ENCODE results near the gene PDLIM1.
"Not testable (repeated sequence)": the region's sequence is repeated elsewhere in the genome, so short reads cannot be mapped to it uniquely, and the experiment has no call there.

The PDLIM1 gene

GRCh38 chr10:95242581-95243317, 48.1 kb downstream of the PDLIM1 start:
- no peak for DNase-seq (ENCODE audit: low read depth in 2 of 2)

- no peak for DNase-seq (ENCODE audit: low read depth in 2 of 2)
These were observed 49.3 kb downstream of the PDLIM1 start for GRCh38 chr10:95241533-95241932.

- no peak for DNase-seq (ENCODE audit: low read depth in 2 of 2)
These were observed 50.0 kb downstream of the PDLIM1 start for GRCh38 chr10:95240811-95241210.

GRCh38 chr10:95240096-95240495, 50.7 kb downstream of the PDLIM1 start:
- DNase-seq (ENCODE audit: low read depth in 2 of 2): not testable (repeated sequence)

GRCh38 chr10:95237376-95238170, 53.2 kb downstream of the PDLIM1 start:
- DNase-seq (ENCODE audit: low read depth in 2 of 2): no peak

- peak; percentile 49 to 54 for DNase-seq (ENCODE audit: low read depth in 2 of 2)
These were observed 54.5 kb downstream of the PDLIM1 start for GRCh38 chr10:95236068-95236903.

GRCh38 chr10:95235676-95236067, 55.1 kb downstream of the PDLIM1 start:
- DNase-seq (ENCODE audit: low read depth in 2 of 2): no peak

- DNase-seq (ENCODE audit: low read depth in 2 of 2): no peak
These were observed 55.9 kb downstream of the PDLIM1 start for GRCh38 chr10:95234951-95235350.

- no peak for DNase-seq (ENCODE audit: low read depth in 2 of 2)
These were observed 57.3 kb downstream of the PDLIM1 start for GRCh38 chr10:95233377-95234034.

GRCh38 chr10:95230677-95231586, 59.9 kb downstream of the PDLIM1 start:
- not testable (repeated sequence) for DNase-seq (ENCODE audit: low read depth in 2 of 2)

GRCh38 chr10:95229724-95230627, 60.8 kb downstream of the PDLIM1 start:
- peak; percentile 95 for DNase-seq (ENCODE audit: low read depth in 2 of 2)

- DNase-seq (ENCODE audit: low read depth in 2 of 2): not testable (repeated sequence)
These were observed 61.7 kb downstream of the PDLIM1 start for GRCh38 chr10:95228934-95229723.

GRCh38 chr10:95225136-95225535, 65.7 kb downstream of the PDLIM1 start:
- no peak for DNase-seq (ENCODE audit: low read depth in 2 of 2)

GRCh38 chr10:95221124-95221523, 69.7 kb downstream of the PDLIM1 start:
- DNase-seq (ENCODE audit: low read depth in 2 of 2): no peak

- no peak for DNase-seq (ENCODE audit: low read depth in 2 of 2)
These were observed 70.3 kb downstream of the PDLIM1 start for GRCh38 chr10:95220539-95220938.

GRCh38 chr10:95217476-95217875, 73.3 kb downstream of the PDLIM1 start:
- DNase-seq (ENCODE audit: low read depth in 2 of 2): no peak

GRCh38 chr10:95214793-95215192, 76.0 kb downstream of the PDLIM1 start:
- no peak for DNase-seq (ENCODE audit: low read depth in 2 of 2)

GRCh38 chr10:95214369-95214768, 76.4 kb downstream of the PDLIM1 start:
- no peak for DNase-seq (ENCODE audit: low read depth in 2 of 2)
